Colonic mucosa (tissue), 4 donors: ENCODE results near the gene ATP8B2. TPM values are rescaled to one million over a fixed set of nuclear protein-coding genes. Genes with fewer than 3 reads are reported as not detected.
A peak's percentile ranks its signal among the peaks of the same experiment; 100 is the strongest.

Experiments used
- DNase-seq: peaks from one replicate; pipeline ENCODE4 v3.0.0-alpha.2; 2020
- H3K27ac ChIP-seq: fragments of 200-600 bp; one replicate; pipeline ENCODE4 v1.8.0; 2021
- H3K27me3 ChIP-seq: fragments of 200-600 bp; one replicate; pipeline ENCODE4 v1.8.0; 2021
- H3K36me3 ChIP-seq: fragments of 200-600 bp; one replicate; pipeline ENCODE4 v1.8.0; 2021
- H3K4me1 ChIP-seq: fragments of 200-600 bp; one replicate; pipeline ENCODE4 v1.8.0; 2021; ENCODE audit warnings: mild to moderate bottlenecking
- H3K4me3 ChIP-seq: fragments of 200-600 bp; one replicate; pipeline ENCODE4 v1.8.0; 2021
- H3K9ac ChIP-seq, 2 donors: one replicate each; pipeline ENCODE4 v1.7.0; 2013; ENCODE audit warnings: control low read depth in 2 of 2, low read depth in 2 of 2, low read length in 2 of 2
- H3K9me3 ChIP-seq: fragments of 200-600 bp; one replicate; pipeline ENCODE4 v1.8.0; 2021
- intact Hi-C: fragments of 100-400 bp; cut with DNase I; formaldehyde crosslinking; loops from one replicate; pipeline ENCODE4 v1.14.1; 2022
- total RNA-seq, 2 donors: library from RNA; stranded (reverse); fragmentation: NEBNext Ultra II Directional in 1 of 2; extraction: Animal tissue kit (Norgen Biotek cat#: 25700) in 1 of 2; gene quantifications; one replicate each; pipeline ENCODE4 v1.2.1, GENCODE V29; 2021
- TF ChIP-seq, protein P1 (sequence below): fragments of 200-600 bp; IDR thresholded peaks from one replicate; pipeline ENCODE4 v1.8.0; 2022; ENCODE audit warnings: antibody characterized with exemption, mild to moderate bottlenecking
- donor health status: healthy.
- donor health status: DM: no; HTN: no; CAD: no.
- donor health status: DM: no; HTN: no; CAD: no.

ATP8B2 gene
- total RNA-seq, 2 donors from 2014 or later: 4.2 to 6.6 TPM

DNA sequence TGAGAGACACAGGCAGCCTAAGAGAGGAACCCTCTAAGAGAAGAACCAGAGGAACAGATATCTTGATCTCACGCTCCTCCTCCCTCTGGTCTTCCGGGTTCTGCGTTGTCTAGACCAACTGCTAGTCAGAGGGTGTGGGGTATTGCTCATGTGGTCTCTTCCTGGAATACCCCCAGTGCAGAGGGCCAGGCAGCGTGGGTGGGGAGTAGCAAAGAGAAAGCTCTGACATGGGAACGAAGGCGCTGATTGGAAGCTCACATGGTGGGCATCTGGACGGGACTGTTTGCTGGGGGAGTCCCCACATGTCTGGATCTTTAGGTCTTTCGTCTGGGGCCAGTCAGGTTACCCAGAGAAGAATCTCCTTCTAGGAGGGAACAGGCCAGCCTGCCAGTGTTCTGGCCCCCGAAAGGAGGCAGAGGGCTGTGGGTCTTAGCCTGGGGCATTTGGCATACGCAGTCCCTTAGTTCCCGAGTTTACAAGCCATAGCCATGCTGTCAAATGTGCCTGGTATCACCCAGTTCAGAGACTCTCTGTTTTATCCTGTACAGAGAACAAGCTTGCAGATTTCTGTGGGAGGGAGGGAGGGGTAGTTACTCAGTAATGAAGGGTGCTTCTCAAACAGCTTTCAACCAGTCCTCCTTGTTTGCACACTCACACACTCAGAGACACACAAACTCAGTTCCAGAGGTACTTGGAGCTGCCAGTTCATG, 61.5 kb downstream of the ATP8B2 start:
- peak overlapping the region in 1 of 2 donors; percentile 86 for H3K9ac ChIP-seq
- peaks cover 7% of the 10 kb centered on the region for H3K4me1 ChIP-seq
- H3K9me3 ChIP-seq: no peaks in the 10 kb centered on the region
- H3K36me3 ChIP-seq: no peaks in the 10 kb centered on the region
- peak overlapping the region; percentile 75 for H3K27ac ChIP-seq
- TF ChIP-seq, protein P1, sequence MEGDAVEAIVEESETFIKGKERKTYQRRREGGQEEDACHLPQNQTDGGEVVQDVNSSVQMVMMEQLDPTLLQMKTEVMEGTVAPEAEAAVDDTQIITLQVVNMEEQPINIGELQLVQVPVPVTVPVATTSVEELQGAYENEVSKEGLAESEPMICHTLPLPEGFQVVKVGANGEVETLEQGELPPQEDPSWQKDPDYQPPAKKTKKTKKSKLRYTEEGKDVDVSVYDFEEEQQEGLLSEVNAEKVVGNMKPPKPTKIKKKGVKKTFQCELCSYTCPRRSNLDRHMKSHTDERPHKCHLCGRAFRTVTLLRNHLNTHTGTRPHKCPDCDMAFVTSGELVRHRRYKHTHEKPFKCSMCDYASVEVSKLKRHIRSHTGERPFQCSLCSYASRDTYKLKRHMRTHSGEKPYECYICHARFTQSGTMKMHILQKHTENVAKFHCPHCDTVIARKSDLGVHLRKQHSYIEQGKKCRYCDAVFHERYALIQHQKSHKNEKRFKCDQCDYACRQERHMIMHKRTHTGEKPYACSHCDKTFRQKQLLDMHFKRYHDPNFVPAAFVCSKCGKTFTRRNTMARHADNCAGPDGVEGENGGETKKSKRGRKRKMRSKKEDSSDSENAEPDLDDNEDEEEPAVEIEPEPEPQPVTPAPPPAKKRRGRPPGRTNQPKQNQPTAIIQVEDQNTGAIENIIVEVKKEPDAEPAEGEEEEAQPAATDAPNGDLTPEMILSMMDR: no peak
- DNase-seq: peak; percentile 61
- no peak overlapping the region for H3K4me3 ChIP-seq
- intact Hi-C loops: no loop called here
- H3K27me3 ChIP-seq: no peaks in the 10 kb centered on the region

DNA sequence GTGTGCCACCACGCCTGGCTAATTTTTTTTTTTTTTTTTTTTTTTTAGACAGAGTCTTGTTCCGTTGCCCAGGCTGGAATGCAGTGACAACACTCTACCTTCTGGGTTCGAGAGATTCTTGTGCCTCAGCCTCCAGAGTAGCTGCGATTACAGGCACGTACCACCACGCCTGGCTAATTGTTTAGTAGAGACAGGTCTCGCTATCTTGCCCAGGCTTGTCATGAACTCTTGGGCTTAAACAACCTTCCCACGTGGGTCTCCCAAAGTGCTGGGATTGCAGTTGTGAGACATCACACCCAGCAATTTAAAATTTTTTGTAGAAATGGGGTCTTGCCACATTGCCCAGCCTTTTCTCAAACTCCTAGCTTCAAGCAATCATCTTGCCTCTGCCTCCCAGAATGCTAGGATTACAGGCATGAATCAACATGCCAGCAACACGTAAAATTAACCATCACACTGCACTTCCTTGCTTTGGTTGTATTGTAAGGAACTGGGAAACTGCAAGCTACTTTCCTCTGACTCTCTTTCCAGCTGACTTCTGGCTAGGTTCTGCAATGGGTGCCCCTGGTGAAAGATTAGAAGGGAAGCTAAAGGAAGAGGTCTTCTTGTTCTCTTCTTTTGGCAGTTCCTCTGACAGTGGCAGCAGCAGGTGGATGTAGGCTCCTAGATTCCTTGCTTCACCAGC, 65.9 kb downstream of the ATP8B2 start:
- TF ChIP-seq, protein P1: no peak
- H3K9ac ChIP-seq: no peak overlapping the region
- H3K4me3 ChIP-seq: no peak overlapping the region
- no peaks in the 10 kb centered on the region for H3K27me3 ChIP-seq
- DNase-seq: no peak
- H3K27ac ChIP-seq: no peak overlapping the region
- peaks cover 2% of the 10 kb centered on the region for H3K4me1 ChIP-seq
- intact Hi-C loops: no loop called here
- H3K36me3 ChIP-seq: no peaks in the 10 kb centered on the region
- H3K9me3 ChIP-seq: no peaks in the 10 kb centered on the region

DNA sequence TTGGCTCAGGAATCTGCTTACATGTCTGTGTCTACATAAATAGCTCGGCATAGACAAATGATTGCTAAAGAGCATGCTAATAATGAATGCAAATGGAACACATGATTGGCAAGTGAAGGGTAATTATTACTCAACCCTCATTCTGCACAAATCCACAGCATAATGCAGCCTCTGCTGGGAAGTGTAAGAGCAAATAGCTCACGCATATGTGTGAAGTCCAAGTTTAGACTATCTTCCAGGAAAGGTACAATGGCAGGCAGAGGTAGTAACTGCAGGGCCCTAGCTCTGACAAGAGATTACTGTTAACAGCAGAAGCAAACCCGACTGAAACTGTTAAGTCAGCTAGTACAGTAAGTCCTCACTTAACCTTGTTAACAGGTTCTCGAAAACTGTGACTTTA, 72.8 kb downstream of the ATP8B2 start:
- Histone ChIP-seq H3K27ac (no peak overlapping the region), H3K36me3 (no peaks in the 10 kb centered on the region), H3K4me3 (no peak overlapping the region), H3K4me1 (no peaks in the 10 kb centered on the region), H3K27me3 (no peaks in the 10 kb centered on the region), H3K9me3 (no peaks in the 10 kb centered on the region), H3K9ac (no peak overlapping the region)
- TF ChIP-seq, protein P1: no peak
- intact Hi-C loops: no loop called here
- DNase-seq: no peak

DNA sequence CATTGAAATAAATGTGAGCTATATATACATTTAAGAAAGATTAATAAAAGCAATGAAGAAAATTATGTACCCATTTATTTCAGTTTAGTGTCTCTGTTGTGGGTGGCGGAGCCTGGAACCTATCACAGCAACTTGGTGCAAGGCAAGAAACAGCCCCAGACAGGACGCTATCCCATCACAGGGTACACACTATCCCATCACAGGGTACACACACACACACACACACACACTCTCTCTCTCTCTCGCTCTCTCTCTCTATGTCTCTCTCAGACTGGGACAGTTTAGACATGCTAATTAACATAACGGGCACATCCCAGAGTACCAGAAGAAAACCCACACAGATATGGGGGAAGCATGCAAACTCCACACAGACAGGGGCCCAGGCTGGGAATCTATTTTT, 73.4 kb downstream of the ATP8B2 start:
- Histone ChIP-seq H3K27ac (no peak overlapping the region), H3K9ac (no peak overlapping the region), H3K9me3 (no peaks in the 10 kb centered on the region), H3K4me1 (no peaks in the 10 kb centered on the region), H3K4me3 (no peak overlapping the region), H3K27me3 (no peaks in the 10 kb centered on the region), H3K36me3 (no peaks in the 10 kb centered on the region)
- intact Hi-C loops: no loop called here
- TF ChIP-seq, protein P1: no peak
- DNase-seq: no peak

DNA sequence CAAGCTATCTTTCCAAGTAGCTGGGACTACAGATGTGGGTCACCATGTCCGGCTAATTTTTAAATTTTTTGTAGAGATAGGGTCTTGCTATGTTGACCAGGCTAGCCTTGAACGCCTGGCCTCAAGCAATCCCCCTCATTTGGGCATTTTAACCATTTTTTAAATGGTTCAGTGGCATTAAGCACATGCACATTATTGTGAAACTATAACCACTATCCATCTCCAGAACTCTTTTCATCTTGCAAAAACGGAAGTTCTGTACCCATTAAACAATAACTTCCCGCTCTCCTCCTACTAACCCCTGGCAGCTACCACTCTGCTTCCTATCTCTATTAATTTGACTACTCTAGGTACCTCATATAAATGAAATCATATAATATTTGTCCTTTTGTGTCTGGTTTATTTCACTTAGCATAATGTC, 75.1 kb downstream of the ATP8B2 start:
- no peak overlapping the region for H3K9ac ChIP-seq
- H3K9me3 ChIP-seq: no peaks in the 10 kb centered on the region
- H3K27me3 ChIP-seq: no peaks in the 10 kb centered on the region
- intact Hi-C loops: no loop called here
- H3K4me1 ChIP-seq: no peaks in the 10 kb centered on the region
- no peak overlapping the region for H3K27ac ChIP-seq
- H3K4me3 ChIP-seq: no peak overlapping the region
- H3K36me3 ChIP-seq: no peaks in the 10 kb centered on the region
- no peak for DNase-seq
- TF ChIP-seq, protein P1: no peak

Other genes with a start within 250 kb of the ATP8B2 start
- under 1 TPM; 0.10 to 0.11 TPM for gene NUP210L, start 170.5 kb upstream of the ATP8B2 start, total RNA-seq
- gene TPM3, start 133.4 kb upstream of the ATP8B2 start, total RNA-seq: 100 to 1,000 TPM; 502 to 757 TPM
- gene CFAP141, start 119.2 kb upstream of the ATP8B2 start, total RNA-seq: not detected
- 100 to 1,000 TPM in 1 of 2 donors, 10 to 100 TPM in 1; 84.8 to 102 TPM for gene UBAP2L, start 104.6 kb upstream of the ATP8B2 start, total RNA-seq
- gene HAX1, start 52.9 kb upstream of the ATP8B2 start, total RNA-seq: 10 to 100 TPM; 53.4 to 83.6 TPM
- under 1 TPM in 1 of 2 donors, not detected in 1; 0.27 TPM for gene AQP10, start 4.4 kb upstream of the ATP8B2 start, total RNA-seq
- gene IL6R, start 79.8 kb downstream of the ATP8B2 start, total RNA-seq: 10 to 100 TPM; 31.7 to 38.2 TPM
- under 1 TPM; 0.42 to 0.67 TPM for gene TDRD10, start 176.7 kb downstream of the ATP8B2 start, total RNA-seq
- gene SHE, start 176.9 kb downstream of the ATP8B2 start, total RNA-seq: 1 to 10 TPM; 1.7 to 3.9 TPM
- gene UBE2Q1, start 233.1 kb downstream of the ATP8B2 start, total RNA-seq: 10 to 100 TPM; 74.1 to 86.1 TPM
- under 1 TPM; 0.07 to 0.16 TPM for gene CHRNB2, start 242.3 kb downstream of the ATP8B2 start, total RNA-seq